NCI-H2196 (cell line): ENCODE results near the gene DUSP28.
"Not testable (repeated sequence)": the region's sequence is repeated elsewhere in the genome, so short reads cannot be mapped to it uniquely, and the experiment has no call there.

ENCODE experiments used
- DNase-seq: peaks from one replicate; lab custom pipeline; 2025; ENCODE audit not compliant: unreplicated experiment; lab: John Stamatoyannopoulos, UW

DUSP28 gene

DNA sequence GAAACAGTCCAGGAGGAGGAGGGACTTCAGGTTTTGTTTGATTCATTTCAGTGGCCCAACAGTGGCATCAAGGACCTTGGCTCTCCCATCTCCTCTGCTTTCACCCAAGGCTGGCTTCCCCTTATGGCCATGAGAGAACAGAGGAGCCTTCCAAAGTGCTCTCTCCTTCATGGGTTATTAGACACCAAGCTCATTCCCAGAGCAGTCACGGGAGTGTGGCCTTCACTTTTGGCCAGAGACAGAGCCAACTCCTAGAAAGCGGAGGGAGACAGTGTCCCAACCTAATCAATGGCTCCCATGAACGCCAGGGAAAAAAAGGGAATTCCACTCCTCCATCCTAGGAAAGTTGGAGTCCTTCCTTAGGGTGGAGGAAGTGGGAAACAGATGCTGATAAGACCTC is 871 bp upstream of the DUSP28 start:
- no peak for DNase-seq

GRCh38 chr2:240560480-240561324 is 545 bp downstream of the DUSP28 start:
- DNase-seq, result peak; percentile 99

- DNase-seq, result no peak
Observed at GRCh38 chr2:240561325-240561971, 1.3 kb downstream of the DUSP28 start.

DNA sequence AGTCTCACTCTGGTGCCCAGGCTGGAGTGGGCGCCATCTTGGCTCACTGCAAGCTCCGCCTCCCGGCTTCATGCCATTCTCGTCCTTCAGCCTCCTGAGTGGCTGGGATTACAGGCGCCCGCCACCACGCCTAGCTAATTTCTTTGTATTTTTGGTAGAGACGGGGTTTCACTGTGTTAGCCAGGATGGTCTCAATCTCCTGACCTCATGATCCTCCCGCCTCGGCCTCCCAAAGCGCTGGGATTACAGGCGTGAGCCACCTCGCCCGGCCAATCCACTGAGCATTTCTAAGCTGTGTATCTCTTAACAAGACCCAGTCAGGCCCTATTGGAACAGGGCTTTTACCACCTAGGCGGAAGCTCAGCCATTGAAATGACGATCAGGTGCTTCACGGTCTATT is 3.1 kb downstream of the DUSP28 start:
- not testable (repeated sequence) for DNase-seq

GRCh38 chr2:240563951-240564560 is 3.9 kb downstream of the DUSP28 start:
- no peak for DNase-seq

DNA sequence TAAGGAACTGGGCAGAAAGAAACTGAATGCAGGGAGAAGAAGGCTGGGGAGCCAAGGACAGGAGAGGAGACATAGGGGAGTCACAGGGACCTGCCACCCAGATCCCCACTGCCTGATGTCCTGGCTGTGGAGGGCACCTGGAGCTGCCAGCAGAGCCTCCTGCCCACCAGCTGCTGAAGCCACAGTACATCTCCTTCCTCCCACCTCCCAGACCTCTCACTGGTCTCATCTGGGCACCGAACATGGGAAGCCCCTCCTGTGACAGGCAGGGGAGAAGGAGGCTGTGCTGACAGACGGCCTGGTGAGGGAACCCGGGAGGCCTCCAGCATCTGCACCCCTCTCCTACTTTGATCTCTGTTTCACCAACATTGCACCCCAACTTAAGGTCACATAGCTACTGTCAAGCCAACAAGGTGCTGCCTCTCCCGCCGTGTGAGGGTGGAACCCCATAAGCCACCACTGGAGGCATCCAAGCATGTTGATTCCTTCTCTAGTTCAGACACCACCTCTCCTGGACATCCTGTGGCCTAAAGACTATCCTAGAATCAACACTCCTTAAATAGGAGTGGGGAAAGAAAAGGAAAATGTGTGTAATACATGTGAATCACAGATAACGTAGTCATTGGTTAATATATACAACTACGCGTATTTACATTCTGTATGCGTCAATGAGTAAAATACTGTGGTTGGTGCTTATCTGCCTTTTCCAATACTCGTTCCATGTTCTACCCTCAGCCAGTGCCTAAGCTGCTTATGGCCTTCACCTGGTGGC is 4.6 kb downstream of the DUSP28 start:
- no peak for DNase-seq

GRCh38 chr2:240565333-240566202 is 5.4 kb downstream of the DUSP28 start:
- DNase-seq, result peak; percentile 74

DNA sequence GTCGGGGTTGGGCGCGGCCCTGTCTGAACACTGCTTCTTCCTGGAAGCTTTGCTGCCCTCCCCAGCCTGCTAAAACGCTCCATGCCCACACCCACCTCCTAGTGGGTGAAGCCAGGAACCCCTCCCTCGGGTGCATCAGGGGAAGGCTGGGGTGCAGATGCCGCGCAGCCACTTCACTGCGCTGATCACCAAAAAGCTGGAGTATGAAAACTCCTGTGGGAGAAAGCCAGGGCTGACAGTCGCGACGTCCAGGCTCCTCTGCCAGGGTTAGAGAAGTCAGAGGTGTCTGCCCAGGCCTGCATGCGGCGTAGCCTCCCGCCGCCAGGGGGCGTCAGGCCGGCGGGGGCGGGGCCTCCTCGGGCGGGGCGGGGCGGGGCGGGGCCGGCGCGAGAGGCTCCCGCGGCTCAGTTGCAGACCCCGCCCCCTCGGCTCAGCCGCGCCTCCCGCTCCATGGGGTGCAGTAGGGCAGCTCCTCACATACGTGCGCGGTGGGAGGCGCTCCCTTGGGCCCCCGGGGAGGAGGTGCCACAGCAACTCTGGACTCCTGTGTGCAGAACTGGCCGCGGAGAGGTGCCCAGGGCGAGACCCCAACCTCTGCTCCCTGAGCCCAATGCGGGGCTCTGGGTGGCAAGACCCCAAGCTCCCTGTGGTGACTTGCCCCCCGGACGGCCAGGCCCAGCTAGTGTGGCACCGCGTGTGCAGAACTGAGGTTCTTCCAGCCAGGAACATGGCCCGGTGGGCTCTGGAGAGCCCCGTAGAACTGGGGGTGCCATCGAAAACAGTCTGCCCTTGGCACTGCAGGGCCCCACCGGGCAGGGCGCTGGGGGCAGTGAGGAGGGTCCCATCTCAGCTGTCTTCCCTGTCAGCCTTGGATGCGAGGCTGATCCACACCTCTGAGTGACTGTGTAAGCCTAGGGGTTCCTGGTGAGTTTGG is 6.3 kb downstream of the DUSP28 start:
- DNase-seq, result peak; percentile 91

- no peak for DNase-seq
Observed at GRCh38 chr2:240567137-240567871, 7.1 kb downstream of the DUSP28 start.

DNA sequence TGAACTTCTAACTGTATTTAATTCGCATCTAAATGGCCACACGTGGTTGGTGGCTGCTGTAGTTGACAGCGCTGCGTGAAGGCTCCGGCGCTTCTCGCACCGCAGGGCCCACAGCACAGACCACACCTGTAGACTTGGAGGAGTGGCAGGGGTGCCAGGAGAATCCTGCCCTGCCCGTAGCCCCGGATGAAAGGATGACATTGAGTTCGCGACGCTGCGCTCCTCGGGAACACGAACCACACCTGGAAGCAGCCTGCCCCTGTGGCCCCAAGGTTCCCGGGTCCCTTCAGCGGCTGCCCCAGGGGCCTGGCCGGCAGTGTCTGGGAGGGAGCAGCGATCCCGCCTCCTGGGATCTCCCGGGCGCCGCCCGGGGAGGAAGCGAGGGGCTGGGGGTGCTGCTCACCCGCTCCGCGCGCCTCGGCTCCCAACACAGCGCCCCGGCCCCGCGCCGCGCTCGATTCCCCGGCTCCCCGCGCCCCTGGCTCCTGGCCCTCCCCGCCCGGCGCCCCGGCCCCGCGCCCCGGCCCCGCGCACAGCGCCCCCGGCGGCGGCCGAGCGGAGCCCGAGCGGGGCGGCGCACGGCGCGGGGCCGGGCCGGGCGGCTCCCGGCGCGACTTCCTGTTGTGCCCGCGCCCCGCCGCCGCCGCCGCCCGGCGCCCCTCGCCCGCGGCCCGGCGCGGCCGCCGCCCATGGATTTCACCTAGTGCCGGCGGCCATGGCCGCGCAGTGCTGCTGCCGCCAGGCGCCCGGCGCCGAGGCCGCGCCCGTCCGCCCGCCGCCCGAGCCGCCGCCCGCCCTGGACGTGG is 7.9 kb downstream of the DUSP28 start, which contains the start of gene RNPEPL1:
Gene RNPEPL1 (plus strand): TSS at position 613 of the 806 bp plus-strand sequence. CDS start 103 bp downstream, at position 716.
- peak; percentile 67 for DNase-seq

DNA sequence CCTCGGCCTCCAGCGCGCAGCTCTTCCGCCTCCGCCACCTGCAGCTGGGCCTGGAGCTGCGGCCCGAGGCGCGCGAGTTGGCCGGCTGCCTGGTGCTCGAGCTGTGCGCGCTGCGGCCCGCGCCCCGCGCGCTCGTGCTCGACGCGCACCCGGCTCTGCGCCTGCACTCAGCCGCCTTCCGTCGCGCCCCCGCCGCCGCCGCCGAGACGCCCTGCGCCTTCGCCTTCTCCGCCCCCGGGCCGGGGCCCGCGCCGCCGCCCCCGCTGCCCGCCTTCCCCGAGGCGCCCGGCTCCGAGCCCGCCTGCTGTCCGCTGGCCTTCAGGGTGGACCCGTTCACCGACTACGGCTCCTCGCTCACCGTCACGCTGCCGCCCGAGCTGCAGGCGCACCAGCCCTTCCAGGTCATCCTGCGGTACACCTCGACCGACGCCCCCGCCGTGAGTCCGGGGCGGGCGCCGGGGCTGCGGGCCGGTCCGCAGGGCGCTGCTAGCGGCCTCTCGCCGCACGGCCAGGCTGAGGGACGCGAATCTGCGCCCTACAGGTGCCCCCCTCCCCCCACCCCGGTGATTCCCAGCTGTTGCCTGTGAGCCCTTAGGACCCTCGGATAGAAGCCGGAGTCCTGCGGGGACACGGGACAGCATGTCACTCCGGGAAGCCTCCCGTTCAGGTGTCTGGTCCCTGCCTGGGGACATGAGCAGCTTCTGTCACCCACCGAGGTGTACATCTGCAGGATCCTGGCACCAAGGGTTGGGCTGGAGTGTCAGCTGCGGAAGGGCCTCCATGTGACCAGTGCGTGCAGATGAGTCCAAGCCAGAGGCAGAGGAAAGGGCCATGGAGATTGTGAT is 8.7 kb downstream of the DUSP28 start:
- peak; percentile 83 for DNase-seq

GRCh38 chr2:240569523-240569997 is 9.4 kb downstream of the DUSP28 start:
- no peak for DNase-seq

DNA sequence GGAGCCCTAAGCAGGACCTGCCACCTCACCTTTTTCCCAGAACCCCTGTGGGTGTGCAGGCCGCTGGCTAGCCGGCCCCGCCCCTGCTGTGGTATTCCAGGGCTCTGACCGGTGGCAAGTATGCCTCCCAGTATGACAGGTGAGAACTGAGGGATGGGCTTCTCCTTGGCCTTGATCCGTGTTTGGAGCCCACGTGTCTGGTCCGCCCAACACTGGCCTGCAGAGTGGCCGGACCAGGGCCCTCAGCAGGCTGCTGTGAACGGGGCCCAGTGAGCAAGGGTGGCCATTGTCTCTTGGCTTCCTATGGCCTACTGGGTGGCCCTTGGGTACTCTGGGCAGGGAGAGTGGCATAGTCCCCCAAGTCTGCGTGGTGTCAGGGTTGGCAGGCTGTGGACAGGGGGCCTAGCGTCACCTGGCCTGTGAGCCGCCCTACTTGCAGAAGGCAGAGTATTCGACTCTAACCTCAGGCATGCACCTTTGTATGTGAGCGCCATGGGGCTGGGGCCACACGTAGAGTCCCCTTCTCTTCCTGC is 9.9 kb downstream of the DUSP28 start:
- DNase-seq, result no peak

DNA sequence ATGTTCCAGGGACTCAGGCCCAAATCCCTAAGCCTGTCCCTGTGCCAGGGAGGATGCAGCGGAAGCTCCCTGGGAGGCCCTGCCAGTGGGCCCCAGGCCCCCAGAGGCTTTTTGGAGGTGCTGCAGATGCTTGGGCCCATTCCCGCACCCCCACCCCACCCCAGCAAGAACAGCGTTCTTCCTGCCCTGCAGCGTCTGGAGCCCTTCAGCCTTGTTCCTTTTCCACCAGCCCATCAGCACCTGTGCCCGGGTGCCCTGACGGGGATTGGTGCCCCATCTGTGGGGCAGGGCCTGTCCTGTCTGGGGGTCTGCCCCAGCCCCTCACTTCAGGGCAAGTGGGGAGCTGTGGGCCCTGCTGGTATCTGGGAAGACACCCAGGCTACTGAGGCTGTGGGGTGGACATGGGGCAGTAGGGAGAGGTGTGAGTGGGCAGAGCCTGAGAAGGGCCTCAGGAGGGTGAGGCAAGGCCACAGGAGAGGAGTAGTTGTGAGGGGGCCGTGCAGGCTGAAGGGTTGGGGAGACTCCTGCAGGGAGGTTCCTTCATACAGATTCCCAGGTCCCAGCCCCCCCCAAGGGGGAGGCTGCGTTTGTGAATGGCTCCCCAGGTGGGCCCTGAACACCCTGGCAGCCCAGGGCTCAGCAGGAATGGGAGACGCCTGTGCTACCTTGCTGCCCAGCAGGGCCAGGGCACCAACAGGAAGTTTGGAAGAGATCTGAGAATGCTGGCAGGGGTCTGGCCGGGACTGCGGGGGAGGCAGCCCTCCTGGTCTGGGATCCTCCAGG is 10.6 kb downstream of the DUSP28 start:
- no peak for DNase-seq

DNA sequence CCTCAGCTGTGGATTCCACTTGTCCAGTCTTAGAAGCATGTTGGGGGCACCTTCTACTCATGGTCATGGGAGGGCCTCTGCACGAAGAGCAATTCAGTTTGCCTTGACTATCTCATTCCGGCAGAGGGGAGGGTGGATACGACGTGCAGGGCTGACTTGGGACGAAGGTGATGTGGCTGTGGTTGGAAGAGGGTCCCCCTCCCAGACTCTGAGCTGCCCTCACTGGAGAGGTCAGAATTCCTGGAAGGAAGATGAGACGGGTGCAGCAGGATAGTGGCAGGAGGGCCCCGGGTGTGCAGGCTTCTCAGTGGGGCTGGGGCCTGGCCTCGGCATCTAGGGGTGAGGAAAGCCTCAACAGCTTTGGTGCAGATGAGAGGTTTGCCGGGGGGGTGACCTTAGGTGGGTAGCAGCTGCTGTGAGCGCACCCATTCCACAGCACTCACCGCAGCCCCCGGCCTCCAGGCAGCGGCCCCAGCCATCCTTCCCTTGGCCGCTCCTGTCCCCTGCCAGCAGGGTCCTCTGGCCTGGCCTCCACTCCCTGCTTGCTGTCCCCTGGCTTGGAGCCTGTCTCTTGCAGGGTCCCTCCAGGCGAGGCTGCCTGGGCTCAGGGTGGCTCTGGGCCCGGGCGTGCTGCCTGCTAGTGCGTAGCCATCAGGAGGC is 11.3 kb downstream of the DUSP28 start:
- DNase-seq, result no peak
